Liver (tissue), 9 donors: ENCODE data around the gene CDH4. TPM values are rescaled to one million over a fixed set of nuclear protein-coding genes. Genes with fewer than 3 reads are reported as not detected.

ENCODE experiments used
- DNase-seq: peaks from one replicate; pipeline ENCODE4 v3.0.0-alpha.2; 2017; ENCODE audit warnings: low spot score
- H3K27ac ChIP-seq, 2 donors: one replicate each; pipeline ENCODE4 v1.7.0; 2013; ENCODE audit warnings: inconsistent platforms in 2 of 2, low read length in 2 of 2, control low read depth in 1 of 2, low read depth in 1 of 2, mild to moderate bottlenecking in 1 of 2
- H3K27me3 ChIP-seq, 4 donors: one replicate each; pipeline versions ENCODE4 v1.6.1 to v1.7.0; 2013; ENCODE audit warnings: low read length in 3 of 4, inconsistent platforms in 1 of 4, mild to moderate bottlenecking in 1 of 4, moderate library complexity in 1 of 4; ENCODE audit not compliant: control insufficient read depth in 4 of 4, insufficient read depth in 4 of 4
- H3K36me3 ChIP-seq, 4 donors: one replicate each; pipeline versions ENCODE4 v1.6.1 to v1.7.0; 2013; ENCODE audit warnings: low read length in 3 of 4, mild to moderate bottlenecking in 3 of 4, low read depth in 1 of 4, moderate library complexity in 1 of 4; ENCODE audit not compliant: control insufficient read depth in 4 of 4, insufficient read depth in 3 of 4
- H3K4me1 ChIP-seq, 4 donors: one replicate each; pipeline versions ENCODE4 v1.6.1 to v1.7.0; 2013; ENCODE audit warnings: low read length in 3 of 4, mild to moderate bottlenecking in 3 of 4, moderate library complexity in 1 of 4; ENCODE audit not compliant: control insufficient read depth in 4 of 4, insufficient read depth in 4 of 4
- H3K4me3 ChIP-seq, 3 donors: one replicate each; pipeline versions ENCODE4 v1.6.1 to v1.7.0; 2013; ENCODE audit warnings: low read length in 3 of 3, control low read depth in 1 of 3, low read depth in 1 of 3, mild to moderate bottlenecking in 1 of 3
- H3K9ac ChIP-seq, 2 donors: one replicate each; pipeline ENCODE4 v1.7.0; 2013; ENCODE audit warnings: low read length in 2 of 2, mild to moderate bottlenecking in 2 of 2, moderate library complexity in 2 of 2, control low read depth in 1 of 2, low read depth in 1 of 2
- H3K9me3 ChIP-seq, 4 donors: one replicate each; pipeline versions ENCODE4 v1.6.1 to v1.7.0; 2013; ENCODE audit warnings: low read length in 3 of 4; ENCODE audit not compliant: control insufficient read depth in 4 of 4
- EGR1 ChIP-seq, 2 donors: IDR thresholded peaks; 2 replicates each; pipeline ENCODE4 v1.6.1; 2016 to 2018; ENCODE audit warnings: antibody characterized with exemption in 2 of 2, low read depth in 2 of 2
- FOXA1 ChIP-seq: IDR thresholded peaks from 2 replicates; pipeline ENCODE4 v1.6.1; 2016; ENCODE audit warnings: antibody characterized with exemption
- FOXA2 ChIP-seq: IDR thresholded peaks from 2 replicates; pipeline ENCODE4 v1.6.1; 2016; ENCODE audit warnings: antibody characterized with exemption
- GABPA ChIP-seq, 2 donors: IDR thresholded peaks in 1 of 2; conservative IDR thresholded peaks in 1 of 2; 2 replicates each; pipeline ENCODE4 v1.6.1; 2016; ENCODE audit warnings: antibody characterized with exemption in 2 of 2, mild to moderate bottlenecking in 1 of 2, moderate library complexity in 1 of 2
- HNF4A ChIP-seq, 2 donors: conservative IDR thresholded peaks; 2 replicates each; pipeline ENCODE4 v1.6.1; 2016; ENCODE audit warnings: antibody characterized with exemption in 2 of 2, mild to moderate bottlenecking in 2 of 2
- RXRA ChIP-seq, 2 donors: IDR thresholded peaks; 2 replicates each; pipeline ENCODE4 v1.6.1; 2017 to 2018; ENCODE audit warnings: antibody characterized with exemption in 2 of 2, mild to moderate bottlenecking in 1 of 2
- SP1 ChIP-seq: IDR thresholded peaks from 2 replicates; pipeline ENCODE4 v1.6.1; 2018; ENCODE audit warnings: antibody characterized with exemption, mild to moderate bottlenecking
- TAF1 ChIP-seq: conservative IDR thresholded peaks from 2 replicates; pipeline ENCODE4 v1.6.1; 2016; ENCODE audit warnings: antibody characterized with exemption, mild to moderate bottlenecking
- YY1 ChIP-seq: IDR thresholded peaks from 2 replicates; pipeline ENCODE4 v1.6.1; 2016; ENCODE audit warnings: antibody characterized with exemption, mild to moderate bottlenecking
- WGBS: extraction: QIAGEN DNeasy Blood & Tissue Kit; methylation state at CpG from one replicate; pipeline ENCODE4 v1.1.7; 2013; 5-methylcytosine and 5-hydroxymethylcytosine counted together
- polyA plus RNA-seq, 2 donors: library from polyadenylated mRNA; stranded (reverse) in 1 of 2; unstranded in 1 of 2; fragments of 200-250 nt in 1 of 2; fragments of >200 nt in 1 of 2; fragmentation: Nextera tagmentation in 1 of 2; extraction: Ambion mirVana in 1 of 2; gene quantifications; one replicate each; pipeline versions ENCODE4 v1.2.1 to v1.2.3, GENCODE V29; 2013 to 2015
- total RNA-seq, 2 donors: library from RNA; depleted of rRNA; stranded (reverse); fragments of >200 nt; gene quantifications; one replicate each; pipeline ENCODE4 v1.2.3, GENCODE V29; 2014
- TF ChIP-seq, protein P1 (sequence below): IDR thresholded peaks from 2 replicates; pipeline ENCODE4 v1.6.1; 2016; ENCODE audit warnings: antibody characterized with exemption
- TF ChIP-seq, protein P2 (sequence below): IDR thresholded peaks from 2 replicates; pipeline ENCODE4 v1.6.1; 2016; ENCODE audit warnings: antibody characterized with exemption, mild to moderate bottlenecking
- TF ChIP-seq, protein P3 (sequence below): IDR thresholded peaks from 2 replicates; pipeline ENCODE4 v1.6.1; 2016; ENCODE audit warnings: antibody characterized with exemption
- donor health status: healthy.
- donor health status: healthy.
- donor health status: healthy.
- donor health status: healthy.
- donor health status: healthy.

Gene CDH4
- total and polyA plus RNA-seq, 4 donors: 0.03 to 0.25 (median 0.19) TPM; not detected in 1

DNA sequence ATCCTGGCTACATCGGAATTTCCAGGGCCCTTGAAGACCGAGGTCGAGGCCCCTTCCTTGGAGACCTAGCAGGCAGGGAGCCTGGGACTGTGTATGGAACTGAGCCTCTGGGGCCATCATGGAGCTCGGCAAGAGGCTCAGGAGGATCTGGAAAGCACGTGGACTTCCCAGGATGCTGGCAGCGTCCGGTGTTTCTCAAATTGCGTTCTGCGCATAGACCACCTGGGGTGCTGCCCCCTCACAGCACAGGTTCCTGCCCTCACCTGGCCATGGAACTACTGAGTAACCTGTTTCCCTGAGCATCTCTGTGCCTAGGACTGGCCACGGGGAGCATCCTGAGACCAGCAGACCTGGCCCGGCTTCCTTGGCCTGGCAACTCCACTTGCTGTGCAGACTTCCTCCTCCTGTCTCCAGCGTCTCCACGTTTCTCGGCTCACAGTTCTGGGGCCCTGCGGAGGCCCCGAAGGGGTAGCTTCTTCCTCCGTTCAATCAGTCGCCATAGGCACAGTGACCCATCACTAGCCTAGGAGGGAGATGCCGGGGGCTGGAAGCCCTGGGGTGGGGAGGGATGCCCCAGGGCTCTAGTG is 144.3 kb downstream of the CDH4 start:
- no peak for DNase-seq
- Histone ChIP-seq H3K9ac (no peak overlapping the region), H3K9me3 (peaks cover 0 to 4% (median 1%) of the 10 kb centered on the region in 4 donors), H3K27ac (no peak overlapping the region), H3K4me3 (no peak overlapping the region), H3K27me3 (no peaks in the 10 kb centered on the region), H3K4me1 (no peaks in the 10 kb centered on the region), H3K36me3 (no peaks in the 10 kb centered on the region)
- TF ChIP-seq HNF4A (conservative IDR thresholded peaks at IDR 0.05) (no peak), FOXA2 (no peak), YY1 (no peak), RXRA (IDR thresholded peaks at IDR 0.05) (no peak), SP1 (no peak), FOXA1 (no peak)
- TF ChIP-seq, protein P1, sequence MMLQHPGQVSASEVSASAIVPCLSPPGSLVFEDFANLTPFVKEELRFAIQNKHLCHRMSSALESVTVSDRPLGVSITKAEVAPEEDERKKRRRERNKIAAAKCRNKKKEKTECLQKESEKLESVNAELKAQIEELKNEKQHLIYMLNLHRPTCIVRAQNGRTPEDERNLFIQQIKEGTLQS: no peak
- TF ChIP-seq, protein P2, sequence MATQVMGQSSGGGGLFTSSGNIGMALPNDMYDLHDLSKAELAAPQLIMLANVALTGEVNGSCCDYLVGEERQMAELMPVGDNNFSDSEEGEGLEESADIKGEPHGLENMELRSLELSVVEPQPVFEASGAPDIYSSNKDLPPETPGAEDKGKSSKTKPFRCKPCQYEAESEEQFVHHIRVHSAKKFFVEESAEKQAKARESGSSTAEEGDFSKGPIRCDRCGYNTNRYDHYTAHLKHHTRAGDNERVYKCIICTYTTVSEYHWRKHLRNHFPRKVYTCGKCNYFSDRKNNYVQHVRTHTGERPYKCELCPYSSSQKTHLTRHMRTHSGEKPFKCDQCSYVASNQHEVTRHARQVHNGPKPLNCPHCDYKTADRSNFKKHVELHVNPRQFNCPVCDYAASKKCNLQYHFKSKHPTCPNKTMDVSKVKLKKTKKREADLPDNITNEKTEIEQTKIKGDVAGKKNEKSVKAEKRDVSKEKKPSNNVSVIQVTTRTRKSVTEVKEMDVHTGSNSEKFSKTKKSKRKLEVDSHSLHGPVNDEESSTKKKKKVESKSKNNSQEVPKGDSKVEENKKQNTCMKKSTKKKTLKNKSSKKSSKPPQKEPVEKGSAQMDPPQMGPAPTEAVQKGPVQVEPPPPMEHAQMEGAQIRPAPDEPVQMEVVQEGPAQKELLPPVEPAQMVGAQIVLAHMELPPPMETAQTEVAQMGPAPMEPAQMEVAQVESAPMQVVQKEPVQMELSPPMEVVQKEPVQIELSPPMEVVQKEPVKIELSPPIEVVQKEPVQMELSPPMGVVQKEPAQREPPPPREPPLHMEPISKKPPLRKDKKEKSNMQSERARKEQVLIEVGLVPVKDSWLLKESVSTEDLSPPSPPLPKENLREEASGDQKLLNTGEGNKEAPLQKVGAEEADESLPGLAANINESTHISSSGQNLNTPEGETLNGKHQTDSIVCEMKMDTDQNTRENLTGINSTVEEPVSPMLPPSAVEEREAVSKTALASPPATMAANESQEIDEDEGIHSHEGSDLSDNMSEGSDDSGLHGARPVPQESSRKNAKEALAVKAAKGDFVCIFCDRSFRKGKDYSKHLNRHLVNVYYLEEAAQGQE: no peak
- 85% methylated on average over 19 of the region's 19 CpGs for WGBS

DNA sequence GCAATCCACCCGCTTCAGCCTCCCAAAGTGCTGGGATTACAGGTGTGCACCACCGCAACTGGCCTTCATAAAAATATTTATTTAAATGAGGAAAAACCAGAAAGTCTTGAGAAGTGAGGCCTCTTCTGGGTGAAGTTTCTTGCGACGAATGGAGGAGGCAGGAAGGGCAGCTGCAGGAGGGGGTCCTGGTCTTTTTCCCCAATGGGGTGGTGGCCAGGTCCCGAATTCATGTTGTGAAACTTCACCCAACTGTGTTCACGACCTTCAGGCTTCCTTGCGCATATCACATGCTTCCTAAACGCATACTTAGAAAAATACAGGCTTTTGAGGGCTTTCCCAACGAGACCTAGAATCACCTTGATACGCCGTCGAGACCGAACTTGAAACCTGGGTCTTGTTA is 145.1 kb downstream of the CDH4 start:
- no peak overlapping the region for H3K9ac ChIP-seq
- H3K36me3 ChIP-seq: no peaks in the 10 kb centered on the region
- DNase-seq: no peak
- no peaks in the 10 kb centered on the region for H3K27me3 ChIP-seq
- peaks cover 0 to 4% (median 1%) of the 10 kb centered on the region in 4 donors for H3K9me3 ChIP-seq
- TF ChIP-seq RXRA (IDR thresholded peaks at IDR 0.05) (no peak), TAF1 (no peak), EGR1 (IDR thresholded peaks at IDR 0.05; ENCODE audit: low read depth in 2 of 2) (no peak), YY1 (no peak)
- TF ChIP-seq, protein P2: no peak
- H3K4me1 ChIP-seq: no peaks in the 10 kb centered on the region
- no peak overlapping the region for H3K4me3 ChIP-seq
- WGBS: 83% methylated on average over 13 of the region's 13 CpGs
- no peak overlapping the region for H3K27ac ChIP-seq

DNA sequence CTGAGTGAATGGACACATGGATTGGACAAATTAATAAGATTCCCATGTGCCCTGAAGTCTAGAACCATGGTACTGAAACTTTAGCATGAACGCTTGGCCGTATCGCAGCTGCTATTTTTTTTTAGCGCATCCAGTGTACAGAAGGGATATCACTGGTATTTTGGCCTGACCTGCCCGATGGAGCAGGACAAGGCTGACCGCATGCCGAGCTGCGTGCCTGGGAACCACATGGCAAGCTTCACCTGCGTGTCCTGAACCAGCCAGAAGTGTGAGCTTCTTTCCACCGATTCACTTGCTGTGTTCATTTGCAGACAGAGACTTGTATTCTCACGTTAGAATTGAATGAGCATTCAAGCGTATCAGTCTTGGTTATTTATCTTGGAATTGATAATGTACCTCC is 145.7 kb downstream of the CDH4 start:
- no peak for DNase-seq
- Histone ChIP-seq H3K36me3 (no peaks in the 10 kb centered on the region), H3K4me3 (no peak overlapping the region), H3K9me3 (peaks cover 0 to 4% (median 1%) of the 10 kb centered on the region in 4 donors), H3K27me3 (no peaks in the 10 kb centered on the region), H3K9ac (no peak overlapping the region), H3K4me1 (no peaks in the 10 kb centered on the region), H3K27ac (no peak overlapping the region)
- WGBS: 85% methylated on average over 12 of the region's 12 CpGs
- TF ChIP-seq, protein P3, sequence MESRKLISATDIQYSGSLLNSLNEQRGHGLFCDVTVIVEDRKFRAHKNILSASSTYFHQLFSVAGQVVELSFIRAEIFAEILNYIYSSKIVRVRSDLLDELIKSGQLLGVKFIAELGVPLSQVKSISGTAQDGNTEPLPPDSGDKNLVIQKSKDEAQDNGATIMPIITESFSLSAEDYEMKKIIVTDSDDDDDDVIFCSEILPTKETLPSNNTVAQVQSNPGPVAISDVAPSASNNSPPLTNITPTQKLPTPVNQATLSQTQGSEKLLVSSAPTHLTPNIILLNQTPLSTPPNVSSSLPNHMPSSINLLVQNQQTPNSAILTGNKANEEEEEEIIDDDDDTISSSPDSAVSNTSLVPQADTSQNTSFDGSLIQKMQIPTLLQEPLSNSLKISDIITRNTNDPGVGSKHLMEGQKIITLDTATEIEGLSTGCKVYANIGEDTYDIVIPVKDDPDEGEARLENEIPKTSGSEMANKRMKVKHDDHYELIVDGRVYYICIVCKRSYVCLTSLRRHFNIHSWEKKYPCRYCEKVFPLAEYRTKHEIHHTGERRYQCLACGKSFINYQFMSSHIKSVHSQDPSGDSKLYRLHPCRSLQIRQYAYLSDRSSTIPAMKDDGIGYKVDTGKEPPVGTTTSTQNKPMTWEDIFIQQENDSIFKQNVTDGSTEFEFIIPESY: no peak
- TF ChIP-seq EGR1 (IDR thresholded peaks at IDR 0.05; ENCODE audit: low read depth in 2 of 2) (no peak), YY1 (no peak), FOXA2 (no peak), TAF1 (no peak), FOXA1 (no peak), SP1 (no peak), GABPA (IDR thresholded peaks at IDR 0.05 in 1 of 2, conservative IDR thresholded peaks at IDR 0.05 in 1 of 2) (no peak)
- TF ChIP-seq, protein P1: no peak
- TF ChIP-seq, protein P2: no peak
